ENCODE data around the gene CLCNKA.

CLCNKA gene

DNA sequence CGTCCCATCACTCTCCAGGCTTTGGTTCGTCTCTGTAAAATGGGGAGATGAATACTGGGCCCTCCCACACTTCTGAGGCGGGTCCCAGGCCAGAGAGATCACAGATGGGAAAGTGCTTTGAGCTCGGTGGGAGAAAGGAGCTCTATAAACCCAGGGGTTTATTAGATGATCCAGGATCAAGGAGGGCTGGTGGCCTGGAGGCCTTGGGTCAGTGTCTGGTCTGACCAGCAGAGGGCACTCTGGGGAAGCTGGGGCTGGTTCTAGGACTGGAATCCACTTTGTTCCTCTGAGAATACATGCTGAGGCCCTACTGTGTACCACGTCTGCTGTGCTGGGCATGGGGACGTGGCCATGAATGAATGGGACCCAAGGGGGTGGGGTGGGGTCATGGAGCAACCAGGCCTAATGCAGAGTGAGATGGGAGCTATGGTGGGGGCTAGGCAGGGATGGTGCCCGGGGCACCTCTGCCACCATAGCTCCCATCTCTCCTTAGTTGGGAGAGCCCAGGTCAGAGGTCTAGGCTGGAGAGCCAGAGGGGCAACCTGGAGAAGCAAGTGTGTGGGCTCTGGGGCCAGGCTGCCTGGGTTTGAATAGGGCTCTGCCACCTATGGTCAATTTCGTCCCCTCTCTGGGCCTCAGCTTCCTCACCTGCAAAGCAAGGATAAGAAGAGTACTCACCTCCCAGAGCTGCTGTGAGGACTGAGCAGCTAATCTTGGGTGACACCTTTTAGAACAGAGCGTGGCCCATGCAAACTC lies 60.6 kb downstream of the CLCNKA start:
- DNase-seq: peak; percentile 59

DNA sequence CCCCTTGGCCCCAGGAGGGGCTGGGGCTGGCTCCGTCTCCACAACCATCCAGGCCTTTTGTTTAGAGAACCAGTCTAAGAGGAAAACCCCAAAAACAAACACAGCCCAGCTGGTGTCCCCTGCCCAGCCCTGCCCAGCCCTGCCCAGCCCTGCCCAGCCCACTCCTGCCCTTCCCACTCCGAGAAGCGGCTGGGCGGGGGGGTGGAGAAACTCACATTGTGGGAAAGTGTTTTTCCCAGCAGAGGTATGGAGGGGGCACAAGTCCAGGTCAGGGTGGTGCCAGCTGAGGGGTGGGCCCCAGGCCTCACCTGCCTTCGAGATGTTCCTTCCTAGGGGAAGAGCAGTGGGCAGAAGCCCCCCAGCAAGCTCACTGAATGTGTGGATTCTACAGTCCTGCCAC lies 61.6 kb downstream of the CLCNKA start:
- DNase-seq: no peak

All from activated CD4-positive, alpha-beta T cell treated with anti-CD3 and anti-CD28 coated beads, Interleukin-2, amount 50 U/mL, for 16 hours (primary cell).